HG02885 (cell line): ENCODE data around the gene CELA2B.
A peak's percentile ranks its signal among the peaks of the same experiment; 100 is the strongest.

Source experiments
- ATAC-seq: cut with Tn5 transposase; IDR thresholded peaks from one replicate; pipeline ENCODE4 v1.9.1; 2021; ENCODE audit warnings: mild to moderate bottlenecking; ENCODE audit not compliant: unreplicated experiment, poor library complexity

Gene CELA2B

DNA sequence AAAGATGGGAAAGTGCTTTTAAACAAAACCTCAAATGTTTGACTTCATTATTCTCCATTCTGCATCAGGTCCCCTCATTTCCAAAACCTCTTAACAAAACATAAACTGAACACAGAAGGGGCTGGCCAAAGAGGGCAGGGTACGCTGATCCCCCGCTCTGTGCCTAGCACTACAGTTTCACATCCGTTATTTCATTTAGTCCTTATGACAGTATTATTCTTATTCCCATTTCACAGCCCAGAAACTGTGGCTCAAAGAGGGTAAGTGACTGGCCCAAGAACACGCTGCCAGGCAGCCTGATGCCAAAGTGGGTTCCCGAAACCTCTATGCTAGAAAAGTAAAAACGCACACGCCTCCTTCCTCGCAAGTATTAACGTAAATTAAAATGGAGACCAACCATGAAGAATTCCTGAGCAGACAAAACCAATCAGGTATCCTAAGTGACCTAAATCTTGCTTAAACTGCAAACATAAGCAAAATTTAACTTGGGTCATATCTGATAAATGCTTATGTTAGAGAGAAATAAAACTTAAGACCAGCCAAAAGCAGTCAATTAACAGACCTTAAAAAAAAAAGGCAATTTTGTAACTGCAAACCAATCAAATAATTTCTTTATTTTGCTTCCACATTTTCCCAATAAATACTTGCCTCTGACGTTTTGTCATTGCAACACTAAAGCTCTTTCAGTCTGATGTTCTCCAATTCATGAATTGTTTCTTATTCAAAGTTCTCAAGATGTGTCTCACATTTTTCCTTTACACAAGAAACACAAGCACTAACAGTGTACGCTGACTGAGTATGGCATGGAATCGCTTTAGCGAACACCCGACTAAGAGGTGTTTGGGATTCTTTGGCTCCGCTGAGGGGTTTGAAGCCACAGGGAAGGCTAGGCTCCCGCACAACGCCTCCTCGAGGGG is 47.5 kb downstream of the CELA2B start:
- no peak for ATAC-seq

- no peak for ATAC-seq
Observed at GRCh38 chr1:15524021-15524282, 48.0 kb downstream of the CELA2B start, which contains the start of gene CASP9. CASP9 (minus strand) TSS chr1:15524215; CDS start chr1:15524200, 15 bp downstream.

DNA sequence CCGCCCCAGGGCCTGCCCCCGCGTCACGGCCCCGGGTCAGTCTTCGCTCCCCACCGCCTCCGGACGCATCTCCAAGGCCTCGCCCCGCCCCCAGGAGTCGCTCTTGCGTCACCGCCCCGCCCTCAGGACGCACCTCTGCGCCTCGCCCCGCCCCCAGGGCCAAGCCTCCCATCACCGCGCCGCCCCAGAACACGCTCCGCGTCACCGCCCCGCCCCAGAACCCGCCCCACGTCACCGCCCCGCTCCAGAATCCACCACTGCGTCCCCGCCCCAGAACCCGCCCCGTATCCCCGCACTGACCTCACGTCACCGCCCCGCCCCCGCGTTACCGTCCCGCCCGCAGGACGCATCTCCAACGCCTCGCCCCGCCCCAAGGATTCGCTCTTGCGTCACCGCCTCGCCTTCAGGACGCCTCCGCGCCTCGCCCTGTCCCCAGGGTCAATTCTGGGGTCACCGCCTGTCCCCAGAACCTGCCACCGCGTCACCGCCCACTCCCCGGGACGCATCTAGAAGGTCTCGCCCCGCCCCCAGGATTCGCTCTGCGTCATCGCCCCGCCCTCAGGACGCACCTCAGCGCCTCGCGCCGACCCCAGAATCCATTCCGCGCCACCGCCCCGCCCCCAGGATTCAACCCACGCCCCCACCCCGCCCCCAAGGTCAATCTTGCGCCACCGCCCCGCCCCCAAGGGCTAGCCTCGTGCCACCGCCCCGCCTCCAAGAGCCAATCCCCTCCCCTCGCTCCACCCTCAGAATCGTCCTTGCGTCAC is 48.6 kb downstream of the CELA2B start:
- ATAC-seq = peak; percentile 46

DNA sequence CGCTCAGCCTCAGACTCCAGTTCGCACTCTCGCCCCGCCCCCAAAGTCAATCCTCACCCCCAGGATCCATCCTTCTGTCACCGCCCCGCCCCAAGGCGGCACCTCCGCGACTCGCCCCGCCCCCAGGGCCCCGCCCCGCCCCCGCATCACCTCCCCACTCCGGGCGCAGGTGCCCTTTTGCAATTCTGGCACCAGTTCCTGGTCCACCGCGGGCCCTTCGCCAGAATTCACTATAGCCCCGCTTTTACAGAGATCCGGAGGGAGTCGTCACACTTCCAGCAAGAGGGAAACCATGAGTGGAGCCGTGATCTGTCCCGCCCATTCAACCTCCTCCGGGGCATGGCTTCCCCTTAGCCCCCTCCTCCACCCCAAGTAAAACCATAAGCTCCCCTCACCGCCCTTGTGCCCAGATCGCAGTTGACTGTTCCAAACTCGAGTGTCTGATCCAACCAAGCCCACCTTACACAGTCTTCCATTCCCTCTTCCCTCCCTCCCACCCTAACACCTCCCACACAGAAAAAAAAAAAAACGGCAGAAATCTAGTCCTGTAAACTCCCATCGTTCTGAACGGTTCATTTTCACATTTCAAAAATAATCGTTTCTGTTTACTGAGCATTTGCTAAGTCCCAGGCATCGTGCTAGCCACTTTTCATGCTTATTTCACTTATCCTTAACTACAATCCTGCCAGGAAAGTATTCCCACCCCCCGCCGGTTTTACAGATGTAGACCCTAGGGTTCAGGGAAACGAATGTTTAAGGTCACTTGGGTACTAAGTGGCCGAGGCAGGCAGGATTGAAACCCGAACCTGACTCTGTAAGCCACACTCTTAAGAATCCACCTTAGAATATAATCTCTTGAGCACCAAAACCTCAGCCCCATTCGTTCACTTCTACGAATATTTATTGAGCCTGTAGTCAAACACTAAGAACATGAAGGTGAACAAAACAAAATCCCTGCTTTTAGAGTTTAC is 49.4 kb downstream of the CELA2B start:
- peak; percentile 55 for ATAC-seq

DNA sequence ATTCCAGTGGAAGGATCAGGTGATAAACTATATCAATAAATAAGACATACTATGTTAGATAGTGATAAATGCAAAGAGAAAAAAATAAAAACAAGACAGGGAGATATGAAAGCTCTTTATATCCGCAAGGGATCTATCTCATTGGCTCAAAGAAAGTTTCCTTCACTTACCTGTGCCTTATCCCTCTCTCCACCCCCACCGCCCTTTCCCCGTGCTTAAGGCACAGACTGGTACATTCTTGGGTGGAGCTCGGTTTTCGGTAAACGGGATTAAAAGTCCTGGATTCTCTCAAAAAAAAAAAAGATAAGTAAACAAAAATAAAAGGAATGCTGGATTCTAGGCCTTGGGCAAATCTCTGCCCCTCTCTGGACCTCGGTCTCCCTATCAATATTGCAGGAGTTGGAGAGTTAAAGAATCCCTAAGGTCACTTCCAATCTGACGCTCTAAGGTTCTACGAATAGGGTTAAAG is 50.2 kb downstream of the CELA2B start:
- no peak for ATAC-seq

- ATAC-seq = peak; percentile 48
Observed at GRCh38 chr1:15526490-15527339, 50.8 kb downstream of the CELA2B start, which contains the start of gene DNAJC16. DNAJC16 (plus strand) TSS chr1:15526848; CDS start chr1:15529106, 2,258 bp downstream.

GRCh38 chr1:15531003-15531402 is 55.1 kb downstream of the CELA2B start:
- no peak for ATAC-seq

GRCh38 chr1:15531682-15532081 is 55.8 kb downstream of the CELA2B start:
- no peak for ATAC-seq

DNA sequence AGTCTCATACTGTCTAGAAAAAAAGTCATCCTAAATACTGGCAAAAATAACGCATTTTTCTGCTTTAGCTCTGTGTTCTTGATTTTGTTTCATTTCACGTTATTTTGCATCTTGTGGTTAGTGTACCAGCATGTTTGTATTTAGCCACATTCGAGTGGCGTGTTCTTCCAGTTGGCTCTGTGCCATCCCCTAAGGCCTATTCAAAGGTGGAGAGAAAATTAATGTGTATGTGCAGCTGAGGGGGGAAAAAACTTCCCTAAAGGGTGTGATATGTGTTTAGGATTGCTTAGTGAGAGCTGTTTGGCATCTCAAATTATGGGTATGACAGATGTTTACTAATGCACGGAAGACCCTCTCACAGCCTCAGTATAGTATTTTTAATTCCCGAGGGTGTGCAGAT is 62.9 kb downstream of the CELA2B start:
- no peak for ATAC-seq

GRCh38 chr1:15540186-15540585 is 64.3 kb downstream of the CELA2B start:
- ATAC-seq = no peak
